SK-N-SH treated with all-trans-retinoic acid at 6 μM for 48 hours (cell line): ENCODE results near the gene PPL.

Experiments
- ATAC-seq: fragments of 200-7000 bp; cut with Tn5 transposase; 3 replicates; pipeline ENCODE4 v1.9.1; 2020; ENCODE audit warnings: mild to moderate bottlenecking, moderate library complexity
- ARNTL ChIP-seq: fragments of 450-650 bp; formaldehyde crosslinking; IDR thresholded peaks from 2 replicates; pipeline ENCODE4 v1.5.0; 2020; ENCODE audit warnings: low read depth, mild to moderate bottlenecking, moderate library complexity, borderline replicate concordance
- BACH2 ChIP-seq: fragments of 250-450 bp; sonication (Bioruptor Pico); IDR thresholded peaks from 2 replicates; pipeline ENCODE4 v1.9.0; 2021; ENCODE audit warnings: mild to moderate bottlenecking, borderline replicate concordance
- CSDC2 ChIP-seq: fragments of 250-450 bp; sonication (Bioruptor Pico); IDR thresholded peaks from 2 replicates; pipeline ENCODE4 v1.5.0; 2020; ENCODE audit warnings: mild to moderate bottlenecking, moderate library complexity
- CSRNP3 ChIP-seq: fragments of 250-450 bp; sonication (Bioruptor Pico); IDR thresholded peaks from 2 replicates; pipeline ENCODE4 v1.5.1; 2021; ENCODE audit warnings: mild to moderate bottlenecking, moderate library complexity
- ESRRG ChIP-seq: fragments of 250-450 bp; sonication (Bioruptor Pico); IDR thresholded peaks from 2 replicates; pipeline ENCODE4 v1.6.1; 2021; ENCODE audit warnings: mild to moderate bottlenecking
- GLIS3 ChIP-seq: fragments of 250-450 bp; sonication (Bioruptor Pico); IDR thresholded peaks from 2 replicates; pipeline ENCODE4 v1.5.0; 2020; ENCODE audit warnings: mild to moderate bottlenecking, moderate library complexity
- ISL1 ChIP-seq: fragments of 250-450 bp; sonication (Bioruptor Pico); IDR thresholded peaks from 2 replicates; pipeline ENCODE4 v2.1.2; 2022; ENCODE audit warnings: mild to moderate bottlenecking, moderate library complexity
- OSR1 ChIP-seq: fragments of 250-450 bp; sonication (Bioruptor Pico); IDR thresholded peaks from 2 replicates; pipeline ENCODE4 v1.8.0; 2022; ENCODE audit warnings: moderate library complexity, mild to moderate bottlenecking, inconsistent platforms
- PPARA ChIP-seq: fragments of 250-450 bp; sonication (Bioruptor Pico); IDR thresholded peaks from 2 replicates; pipeline ENCODE4 v1.5.0; 2020; ENCODE audit warnings: mild to moderate bottlenecking, borderline replicate concordance
- SNAI2 ChIP-seq: fragments of 250-450 bp; sonication (Bioruptor Pico); IDR thresholded peaks from 2 replicates; pipeline ENCODE4 v1.5.0; 2020; ENCODE audit warnings: mild to moderate bottlenecking, moderate library complexity
- ZC3H10 ChIP-seq: fragments of 250-450 bp; sonication (Bioruptor Pico); IDR thresholded peaks from 2 replicates; pipeline ENCODE4 v1.5.1; 2021; ENCODE audit warnings: mild to moderate bottlenecking, moderate library complexity
- ZFP3 ChIP-seq: fragments of 250-450 bp; sonication (Bioruptor Pico); IDR thresholded peaks from 2 replicates; pipeline ENCODE4 v1.5.0; 2020; ENCODE audit warnings: mild to moderate bottlenecking, moderate library complexity
- ZNF565 ChIP-seq: fragments of 450-650 bp; formaldehyde crosslinking; conservative IDR thresholded peaks from 2 replicates; pipeline ENCODE4 v1.5.0; 2020; ENCODE audit warnings: low read depth, mild to moderate bottlenecking, moderate library complexity
- ZNF8 ChIP-seq: fragments of 450-650 bp; formaldehyde crosslinking; IDR thresholded peaks from 2 replicates; pipeline ENCODE4 v1.5.0; 2020; ENCODE audit warnings: mild to moderate bottlenecking, moderate library complexity
- TF ChIP-seq, protein P1 (sequence below): fragments of 250-450 bp; sonication (Bioruptor Pico); IDR thresholded peaks from 2 replicates; pipeline ENCODE4 v1.5.0; 2020; ENCODE audit warnings: mild to moderate bottlenecking, moderate library complexity
- TF ChIP-seq, protein P2 (sequence below): fragments of 250-450 bp; sonication (Bioruptor Pico); IDR thresholded peaks from 2 replicates; pipeline ENCODE4 v1.8.0; 2020; ENCODE audit warnings: mild to moderate bottlenecking, moderate library complexity, borderline replicate concordance

The PPL gene

GRCh38 chr16:4865231-4865860, 71.6 kb downstream of the PPL start:
- no peak for ATAC-seq
- TF ChIP-seq, protein P1, sequence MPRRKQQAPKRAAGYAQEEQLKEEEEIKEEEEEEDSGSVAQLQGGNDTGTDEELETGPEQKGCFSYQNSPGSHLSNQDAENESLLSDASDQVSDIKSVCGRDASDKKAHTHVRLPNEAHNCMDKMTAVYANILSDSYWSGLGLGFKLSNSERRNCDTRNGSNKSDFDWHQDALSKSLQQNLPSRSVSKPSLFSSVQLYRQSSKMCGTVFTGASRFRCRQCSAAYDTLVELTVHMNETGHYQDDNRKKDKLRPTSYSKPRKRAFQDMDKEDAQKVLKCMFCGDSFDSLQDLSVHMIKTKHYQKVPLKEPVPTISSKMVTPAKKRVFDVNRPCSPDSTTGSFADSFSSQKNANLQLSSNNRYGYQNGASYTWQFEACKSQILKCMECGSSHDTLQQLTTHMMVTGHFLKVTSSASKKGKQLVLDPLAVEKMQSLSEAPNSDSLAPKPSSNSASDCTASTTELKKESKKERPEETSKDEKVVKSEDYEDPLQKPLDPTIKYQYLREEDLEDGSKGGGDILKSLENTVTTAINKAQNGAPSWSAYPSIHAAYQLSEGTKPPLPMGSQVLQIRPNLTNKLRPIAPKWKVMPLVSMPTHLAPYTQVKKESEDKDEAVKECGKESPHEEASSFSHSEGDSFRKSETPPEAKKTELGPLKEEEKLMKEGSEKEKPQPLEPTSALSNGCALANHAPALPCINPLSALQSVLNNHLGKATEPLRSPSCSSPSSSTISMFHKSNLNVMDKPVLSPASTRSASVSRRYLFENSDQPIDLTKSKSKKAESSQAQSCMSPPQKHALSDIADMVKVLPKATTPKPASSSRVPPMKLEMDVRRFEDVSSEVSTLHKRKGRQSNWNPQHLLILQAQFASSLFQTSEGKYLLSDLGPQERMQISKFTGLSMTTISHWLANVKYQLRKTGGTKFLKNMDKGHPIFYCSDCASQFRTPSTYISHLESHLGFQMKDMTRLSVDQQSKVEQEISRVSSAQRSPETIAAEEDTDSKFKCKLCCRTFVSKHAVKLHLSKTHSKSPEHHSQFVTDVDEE, result no peak
- TF ChIP-seq, protein P2, sequence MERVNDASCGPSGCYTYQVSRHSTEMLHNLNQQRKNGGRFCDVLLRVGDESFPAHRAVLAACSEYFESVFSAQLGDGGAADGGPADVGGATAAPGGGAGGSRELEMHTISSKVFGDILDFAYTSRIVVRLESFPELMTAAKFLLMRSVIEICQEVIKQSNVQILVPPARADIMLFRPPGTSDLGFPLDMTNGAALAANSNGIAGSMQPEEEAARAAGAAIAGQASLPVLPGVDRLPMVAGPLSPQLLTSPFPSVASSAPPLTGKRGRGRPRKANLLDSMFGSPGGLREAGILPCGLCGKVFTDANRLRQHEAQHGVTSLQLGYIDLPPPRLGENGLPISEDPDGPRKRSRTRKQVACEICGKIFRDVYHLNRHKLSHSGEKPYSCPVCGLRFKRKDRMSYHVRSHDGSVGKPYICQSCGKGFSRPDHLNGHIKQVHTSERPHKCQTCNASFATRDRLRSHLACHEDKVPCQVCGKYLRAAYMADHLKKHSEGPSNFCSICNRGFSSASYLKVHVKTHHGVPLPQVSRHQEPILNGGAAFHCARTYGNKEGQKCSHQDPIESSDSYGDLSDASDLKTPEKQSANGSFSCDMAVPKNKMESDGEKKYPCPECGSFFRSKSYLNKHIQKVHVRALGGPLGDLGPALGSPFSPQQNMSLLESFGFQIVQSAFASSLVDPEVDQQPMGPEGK (CRISPR knock-in tag), result no peak
- TF ChIP-seq ISL1 (no peak), OSR1 (CRISPR knock-in tag) (no peak), ZFP3 (CRISPR knock-in tag) (no peak), ARNTL (CRISPR knock-in tag) (no peak), CSRNP3 (CRISPR knock-in tag) (no peak)

GRCh38 chr16:4864728-4865127, 72.2 kb downstream of the PPL start:
- no peak for ATAC-seq
- TF ChIP-seq ZC3H10 (no peak), BACH2 (no peak), CSDC2 (CRISPR knock-in tag) (no peak), ISL1 (no peak)
- TF ChIP-seq, all 23 proteins: peak for 0

GRCh38 chr16:4862639-4863038, 74.3 kb downstream of the PPL start:
- TF ChIP-seq ZFP3 (CRISPR knock-in tag), result no peak
- no peak for TF ChIP-seq ZC3H10
- no peak for TF ChIP-seq CSRNP3 (CRISPR knock-in tag)
- TF ChIP-seq GLIS3 (CRISPR knock-in tag), result no peak
- no peak for ATAC-seq

DNA sequence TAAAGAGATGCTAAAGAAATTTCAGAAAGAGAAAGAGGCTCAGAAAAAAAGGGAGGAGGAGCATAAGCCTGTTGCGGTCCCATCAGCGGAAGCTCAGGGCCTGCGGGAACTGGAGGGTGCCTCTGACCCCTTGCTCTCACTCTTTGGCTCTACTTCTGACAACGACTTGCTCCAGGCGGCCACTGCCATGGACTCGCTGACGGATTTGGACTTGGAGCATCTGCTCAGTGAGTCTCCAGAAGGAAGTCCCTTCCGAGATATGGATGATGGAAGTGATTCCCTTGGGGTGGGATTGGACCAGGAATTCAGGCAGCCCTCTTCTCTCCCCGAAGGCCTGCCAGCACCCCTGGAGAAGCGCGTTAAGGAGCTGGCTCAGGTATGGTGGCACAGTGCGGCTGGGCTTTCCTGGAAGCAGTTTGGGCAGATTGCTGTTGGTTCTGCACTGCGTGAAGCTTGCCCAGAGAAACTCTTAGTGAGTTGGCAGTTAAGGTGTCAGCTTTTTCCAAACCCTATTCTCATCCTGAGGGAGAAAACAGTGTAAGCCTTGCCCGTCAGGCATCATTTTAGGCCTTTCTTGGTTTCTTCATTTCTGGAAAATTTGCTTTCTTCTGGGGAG, 76.1 kb downstream of the PPL start:
- no peak for TF ChIP-seq OSR1 (CRISPR knock-in tag)
- TF ChIP-seq, protein P2 (CRISPR knock-in tag), result no peak
- no peak for TF ChIP-seq ZNF8 (CRISPR knock-in tag)
- no peak for TF ChIP-seq ZNF565 (CRISPR knock-in tag)
- no peak for TF ChIP-seq BACH2
- no peak for TF ChIP-seq SNAI2 (CRISPR knock-in tag)
- TF ChIP-seq PPARA (CRISPR knock-in tag), result no peak
- no peak for TF ChIP-seq CSDC2 (CRISPR knock-in tag)
- no peak for TF ChIP-seq GLIS3 (CRISPR knock-in tag)
- no peak for TF ChIP-seq ESRRG
- no peak for ATAC-seq
